ENCODE results near the gene RETN.

The RETN gene

DNA sequence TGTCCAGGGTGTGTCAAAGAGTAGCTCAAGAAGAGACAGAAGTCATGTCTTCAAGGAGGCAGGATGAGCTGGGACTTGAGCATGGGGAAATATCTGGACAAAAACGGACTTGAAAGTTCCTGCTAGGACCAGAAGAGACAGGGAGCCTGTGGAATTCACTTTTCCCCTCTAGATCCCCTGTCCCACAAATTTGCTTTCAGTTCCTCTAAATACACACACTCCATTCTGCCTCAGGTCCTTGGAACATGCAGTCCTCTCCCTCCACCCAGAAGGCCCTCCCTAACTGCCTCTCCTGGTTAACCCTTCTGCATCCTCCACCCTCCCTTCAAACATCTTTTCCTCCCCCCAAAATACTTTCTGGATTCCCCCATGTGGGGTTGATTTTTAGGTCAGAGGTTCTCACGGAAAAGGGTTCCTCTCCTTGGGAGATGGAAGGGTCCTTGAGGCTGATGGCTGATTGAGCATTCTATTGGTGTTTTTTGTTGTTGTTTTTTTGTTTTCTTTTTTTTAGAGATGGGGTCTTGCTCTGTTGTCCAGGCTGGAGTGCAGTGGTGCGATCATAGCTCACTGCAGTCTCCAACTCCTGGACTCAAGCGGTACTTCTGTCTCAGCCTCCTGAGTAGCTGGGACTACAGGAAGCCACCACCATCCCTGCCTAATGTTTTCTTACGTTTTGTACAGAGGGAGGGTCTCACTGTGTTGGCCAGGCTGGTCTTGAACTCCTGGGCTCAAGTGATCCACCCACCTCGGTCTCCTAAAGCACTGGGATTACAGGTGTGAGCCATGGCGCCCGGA, 6.9 kb upstream of the RETN start:
- H2BK5ac ChIP-seq (ENCODE audit: low read depth, low read length, poor library complexity) = no peak overlapping the region
- no peaks in the 10 kb centered on the region for H3K4me1 ChIP-seq (ENCODE audit: control insufficient read depth in 1 of 2, insufficient read depth in 2 of 2, low read length in 2 of 2)
- H3K9me3 ChIP-seq (ENCODE audit: insufficient read depth, low read depth, low read length) = no peaks in the 10 kb centered on the region
- H3K4me3 ChIP-seq (ENCODE audit: low read depth, low read length) = no peak overlapping the region
- no peak overlapping the region for H3K18ac ChIP-seq (ENCODE audit: low read length)
- no peaks in the 10 kb centered on the region for H3K27me3 ChIP-seq (ENCODE audit: insufficient read depth, low read length)
- H4K91ac ChIP-seq (ENCODE audit: low read depth, low read length) = no peak overlapping the region
- H2BK12ac ChIP-seq (ENCODE audit: low read length) = no peak overlapping the region
- H4K8ac ChIP-seq (ENCODE audit: low read depth, low read length) = no peak overlapping the region
- H3K79me1 ChIP-seq (ENCODE audit: low read length) = no peaks in the 10 kb centered on the region
- H3K4ac ChIP-seq (ENCODE audit: low read depth, low read length) = no peak overlapping the region
- H3K79me2 ChIP-seq (ENCODE audit: control insufficient read depth, insufficient read depth, low read length, poor library complexity) = no peaks in the 10 kb centered on the region
- DNase-seq = no peak
- no peak overlapping the region for H3K27ac ChIP-seq (ENCODE audit: low read depth, low read length)
- H2BK120ac ChIP-seq (ENCODE audit: insufficient read depth, low read length, poor library complexity) = no peak overlapping the region
- no peak overlapping the region for H3K4me2 ChIP-seq (ENCODE audit: low read length)
- H3K36me3 ChIP-seq (ENCODE audit: control insufficient read depth in 1 of 2, insufficient read depth in 2 of 2, low read length in 2 of 2) = no peaks in the 10 kb centered on the region
- H3K23ac ChIP-seq (ENCODE audit: low read length) = no peak overlapping the region
- no peak overlapping the region for H2AFZ ChIP-seq (ENCODE audit: insufficient read depth, low read length, poor library complexity)
- no CpG with 5 or more reads among the region's 8 CpGs for WGBS (ENCODE audit: extremely low coverage, insufficient coverage, insufficient read length)
- H3K14ac ChIP-seq (ENCODE audit: low read length) = no peak overlapping the region
- no peak overlapping the region for H4K12ac ChIP-seq (ENCODE audit: low read depth, low read length)
- H3K9ac ChIP-seq (ENCODE audit: low read length) = no peak overlapping the region
- no peak overlapping the region for H2AK5ac ChIP-seq (ENCODE audit: low read length)

DNA sequence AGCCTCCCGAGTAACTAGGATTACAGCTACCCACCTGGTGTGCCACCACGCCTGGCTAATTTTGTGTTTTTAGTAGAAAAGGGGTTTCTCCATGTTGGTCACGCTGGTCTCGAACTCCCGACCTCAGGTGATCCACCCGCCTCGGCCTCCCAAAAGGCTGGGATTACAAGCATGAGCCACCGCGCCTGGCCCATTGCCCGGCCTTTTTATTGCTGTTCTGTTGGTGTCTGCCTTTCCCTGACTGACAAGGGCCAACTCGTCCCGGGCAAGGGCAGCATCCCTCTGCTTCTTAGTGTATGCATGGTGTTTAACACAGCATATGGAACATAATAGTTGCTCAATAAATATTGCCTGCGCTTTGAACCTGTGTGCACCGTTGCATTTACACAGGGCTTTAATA, 6.2 kb upstream of the RETN start:
- H3K23ac ChIP-seq (ENCODE audit: low read length) = no peak overlapping the region
- no peak overlapping the region for H2BK120ac ChIP-seq (ENCODE audit: insufficient read depth, low read length, poor library complexity)
- H4K91ac ChIP-seq (ENCODE audit: low read depth, low read length) = no peak overlapping the region
- H3K79me2 ChIP-seq (ENCODE audit: control insufficient read depth, insufficient read depth, low read length, poor library complexity) = no peaks in the 10 kb centered on the region
- no peak overlapping the region for H3K4me2 ChIP-seq (ENCODE audit: low read length)
- no peak for DNase-seq
- no peak overlapping the region for H3K18ac ChIP-seq (ENCODE audit: low read length)
- H3K4me1 ChIP-seq (ENCODE audit: control insufficient read depth in 1 of 2, insufficient read depth in 2 of 2, low read length in 2 of 2) = no peaks in the 10 kb centered on the region
- H4K8ac ChIP-seq (ENCODE audit: low read depth, low read length) = no peak overlapping the region
- no peaks in the 10 kb centered on the region for H3K79me1 ChIP-seq (ENCODE audit: low read length)
- H3K4ac ChIP-seq (ENCODE audit: low read depth, low read length) = no peak overlapping the region
- no peak overlapping the region for H2BK5ac ChIP-seq (ENCODE audit: low read depth, low read length, poor library complexity)
- no peak overlapping the region for H2BK12ac ChIP-seq (ENCODE audit: low read length)
- H3K36me3 ChIP-seq (ENCODE audit: control insufficient read depth in 1 of 2, insufficient read depth in 2 of 2, low read length in 2 of 2) = no peaks in the 10 kb centered on the region
- no peak overlapping the region for H3K27ac ChIP-seq (ENCODE audit: low read depth, low read length)
- H3K27me3 ChIP-seq (ENCODE audit: insufficient read depth, low read length) = no peaks in the 10 kb centered on the region
- no peak overlapping the region for H3K9ac ChIP-seq (ENCODE audit: low read length)
- H3K9me3 ChIP-seq (ENCODE audit: insufficient read depth, low read depth, low read length) = no peaks in the 10 kb centered on the region
- H2AK5ac ChIP-seq (ENCODE audit: low read length) = no peak overlapping the region
- no peak overlapping the region for H3K14ac ChIP-seq (ENCODE audit: low read length)
- WGBS (ENCODE audit: extremely low coverage, insufficient coverage, insufficient read length) = no CpG with 5 or more reads among the region's 14 CpGs
- H2AFZ ChIP-seq (ENCODE audit: insufficient read depth, low read length, poor library complexity) = no peak overlapping the region
- H4K12ac ChIP-seq (ENCODE audit: low read depth, low read length) = no peak overlapping the region
- no peak overlapping the region for H3K4me3 ChIP-seq (ENCODE audit: low read depth, low read length)

DNA sequence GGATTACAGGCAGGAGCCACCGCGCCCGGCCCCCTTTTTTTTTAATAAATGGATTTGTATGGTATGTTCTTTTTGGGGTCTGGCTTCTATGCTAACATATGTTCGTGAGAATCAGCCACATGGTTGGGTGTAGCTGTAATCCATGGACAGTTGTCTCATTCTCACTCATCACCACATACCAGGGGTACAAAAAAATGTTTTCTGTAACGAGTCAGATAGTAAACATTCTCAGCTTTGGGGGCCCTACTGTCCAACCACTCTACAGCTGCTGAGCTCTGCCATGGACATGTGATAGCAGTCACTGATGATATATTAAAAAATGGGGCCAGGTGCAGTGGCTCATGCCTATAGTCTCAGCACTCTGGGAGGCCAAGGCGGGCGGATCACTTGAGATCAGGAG, 5.1 kb upstream of the RETN start:
- H4K8ac ChIP-seq (ENCODE audit: low read depth, low read length) = no peak overlapping the region
- no peak overlapping the region for H3K14ac ChIP-seq (ENCODE audit: low read length)
- no peak overlapping the region for H3K9ac ChIP-seq (ENCODE audit: low read length)
- no peak overlapping the region for H3K4ac ChIP-seq (ENCODE audit: low read depth, low read length)
- peaks cover 1% of the 10 kb centered on the region for H3K27me3 ChIP-seq (ENCODE audit: insufficient read depth, low read length)
- H4K91ac ChIP-seq (ENCODE audit: low read depth, low read length) = no peak overlapping the region
- H3K4me2 ChIP-seq (ENCODE audit: low read length) = no peak overlapping the region
- no CpG with 5 or more reads among the region's 7 CpGs for WGBS (ENCODE audit: extremely low coverage, insufficient coverage, insufficient read length)
- H3K18ac ChIP-seq (ENCODE audit: low read length) = no peak overlapping the region
- H2AK5ac ChIP-seq (ENCODE audit: low read length) = no peak overlapping the region
- H2BK5ac ChIP-seq (ENCODE audit: low read depth, low read length, poor library complexity) = no peak overlapping the region
- H2BK120ac ChIP-seq (ENCODE audit: insufficient read depth, low read length, poor library complexity) = no peak overlapping the region
- no peaks in the 10 kb centered on the region for H3K4me1 ChIP-seq (ENCODE audit: control insufficient read depth in 1 of 2, insufficient read depth in 2 of 2, low read length in 2 of 2)
- no peak overlapping the region for H3K23ac ChIP-seq (ENCODE audit: low read length)
- H3K27ac ChIP-seq (ENCODE audit: low read depth, low read length) = no peak overlapping the region
- no peak overlapping the region for H3K4me3 ChIP-seq (ENCODE audit: low read depth, low read length)
- no peak overlapping the region for H4K12ac ChIP-seq (ENCODE audit: low read depth, low read length)
- no peak overlapping the region for H2AFZ ChIP-seq (ENCODE audit: insufficient read depth, low read length, poor library complexity)
- H3K79me1 ChIP-seq (ENCODE audit: low read length) = no peaks in the 10 kb centered on the region
- no peaks in the 10 kb centered on the region for H3K36me3 ChIP-seq (ENCODE audit: control insufficient read depth in 1 of 2, insufficient read depth in 2 of 2, low read length in 2 of 2)
- H2BK12ac ChIP-seq (ENCODE audit: low read length) = no peak overlapping the region
- DNase-seq = no peak
- peaks cover 2% of the 10 kb centered on the region for H3K9me3 ChIP-seq (ENCODE audit: insufficient read depth, low read depth, low read length)
- no peaks in the 10 kb centered on the region for H3K79me2 ChIP-seq (ENCODE audit: control insufficient read depth, insufficient read depth, low read length, poor library complexity)

GRCh38 chr19:7665076-7665475, 3.8 kb upstream of the RETN start:
- Histone ChIP-seq H3K4ac (ENCODE audit: low read depth, low read length) (no peak overlapping the region), H3K23ac (ENCODE audit: low read length) (no peak overlapping the region), H3K27ac (ENCODE audit: low read depth, low read length) (no peak overlapping the region), H4K91ac (ENCODE audit: low read depth, low read length) (no peak overlapping the region), H3K14ac (ENCODE audit: low read length) (no peak overlapping the region), H3K4me1 (ENCODE audit: control insufficient read depth in 1 of 2, insufficient read depth in 2 of 2, low read length in 2 of 2) (no peaks in the 10 kb centered on the region), H3K4me2 (ENCODE audit: low read length) (no peak overlapping the region), H2BK12ac (ENCODE audit: low read length) (no peak overlapping the region), H3K79me1 (ENCODE audit: low read length) (no peaks in the 10 kb centered on the region), H3K18ac (ENCODE audit: low read length) (no peak overlapping the region), H2BK120ac (ENCODE audit: insufficient read depth, low read length, poor library complexity) (no peak overlapping the region), H3K79me2 (ENCODE audit: control insufficient read depth, insufficient read depth, low read length, poor library complexity) (no peaks in the 10 kb centered on the region), H2BK5ac (ENCODE audit: low read depth, low read length, poor library complexity) (no peak overlapping the region), H2AK5ac (ENCODE audit: low read length) (no peak overlapping the region), H3K36me3 (ENCODE audit: control insufficient read depth in 1 of 2, insufficient read depth in 2 of 2, low read length in 2 of 2) (no peaks in the 10 kb centered on the region), H4K8ac (ENCODE audit: low read depth, low read length) (no peak overlapping the region), H2AFZ (ENCODE audit: insufficient read depth, low read length, poor library complexity) (no peak overlapping the region), H3K9me3 (ENCODE audit: insufficient read depth, low read depth, low read length) (peaks cover 6% of the 10 kb centered on the region), H3K9ac (ENCODE audit: low read length) (no peak overlapping the region), H3K4me3 (ENCODE audit: low read depth, low read length) (no peak overlapping the region), H3K27me3 (ENCODE audit: insufficient read depth, low read length) (peaks cover 5% of the 10 kb centered on the region), H4K12ac (ENCODE audit: low read depth, low read length) (no peak overlapping the region)
- DNase-seq = no peak
- no CpG with 5 or more reads among the region's 4 CpGs for WGBS (ENCODE audit: extremely low coverage, insufficient coverage, insufficient read length)

All from trophoblast cell (in vitro differentiated cells and primary cell).